Colonic mucosa (tissue), 4 donors: Measurements from ENCODE around the gene DNMT3A. TPM values are rescaled to one million over a fixed set of nuclear protein-coding genes. Genes with fewer than 3 reads are reported as not detected.

ENCODE experiments used
- DNase-seq: peaks from one replicate; pipeline ENCODE4 v3.0.0-alpha.2; 2020
- H3K27ac ChIP-seq: fragments of 200-600 bp; one replicate; pipeline ENCODE4 v1.8.0; 2021
- H3K27me3 ChIP-seq: fragments of 200-600 bp; one replicate; pipeline ENCODE4 v1.8.0; 2021
- H3K36me3 ChIP-seq: fragments of 200-600 bp; one replicate; pipeline ENCODE4 v1.8.0; 2021
- H3K4me1 ChIP-seq: fragments of 200-600 bp; one replicate; pipeline ENCODE4 v1.8.0; 2021; ENCODE audit warnings: mild to moderate bottlenecking
- H3K4me3 ChIP-seq: fragments of 200-600 bp; one replicate; pipeline ENCODE4 v1.8.0; 2021
- H3K9ac ChIP-seq, 2 donors: one replicate each; pipeline ENCODE4 v1.7.0; 2013; ENCODE audit warnings: control low read depth in 2 of 2, low read depth in 2 of 2, low read length in 2 of 2
- H3K9me3 ChIP-seq: fragments of 200-600 bp; one replicate; pipeline ENCODE4 v1.8.0; 2021
- intact Hi-C: fragments of 100-400 bp; cut with DNase I; formaldehyde crosslinking; loops from one replicate; pipeline ENCODE4 v1.14.1; 2022
- total RNA-seq, 2 donors: library from RNA; stranded (reverse); fragmentation: NEBNext Ultra II Directional in 1 of 2; extraction: Animal tissue kit (Norgen Biotek cat#: 25700) in 1 of 2; gene quantifications; one replicate each; pipeline ENCODE4 v1.2.1, GENCODE V29; 2021
- TF ChIP-seq, protein P1 (sequence below): fragments of 200-600 bp; IDR thresholded peaks from one replicate; pipeline ENCODE4 v1.8.0; 2022; ENCODE audit warnings: antibody characterized with exemption, mild to moderate bottlenecking
- donor health status: healthy.
- donor health status: DM: no; HTN: no; CAD: no.
- donor health status: DM: no; HTN: no; CAD: no.

Gene DNMT3A
- total RNA-seq, 2 donors from 2014 or later, result 30.8 to 44.5 TPM

- no peak for DNase-seq
- H3K36me3 ChIP-seq, result peaks cover 4% of the 10 kb centered on the region
- no peak overlapping the region for H3K27ac ChIP-seq
- no peaks in the 10 kb centered on the region for H3K4me1 ChIP-seq
- no peak overlapping the region for H3K9ac ChIP-seq
- no peak overlapping the region for H3K4me3 ChIP-seq
- TF ChIP-seq, protein P1, sequence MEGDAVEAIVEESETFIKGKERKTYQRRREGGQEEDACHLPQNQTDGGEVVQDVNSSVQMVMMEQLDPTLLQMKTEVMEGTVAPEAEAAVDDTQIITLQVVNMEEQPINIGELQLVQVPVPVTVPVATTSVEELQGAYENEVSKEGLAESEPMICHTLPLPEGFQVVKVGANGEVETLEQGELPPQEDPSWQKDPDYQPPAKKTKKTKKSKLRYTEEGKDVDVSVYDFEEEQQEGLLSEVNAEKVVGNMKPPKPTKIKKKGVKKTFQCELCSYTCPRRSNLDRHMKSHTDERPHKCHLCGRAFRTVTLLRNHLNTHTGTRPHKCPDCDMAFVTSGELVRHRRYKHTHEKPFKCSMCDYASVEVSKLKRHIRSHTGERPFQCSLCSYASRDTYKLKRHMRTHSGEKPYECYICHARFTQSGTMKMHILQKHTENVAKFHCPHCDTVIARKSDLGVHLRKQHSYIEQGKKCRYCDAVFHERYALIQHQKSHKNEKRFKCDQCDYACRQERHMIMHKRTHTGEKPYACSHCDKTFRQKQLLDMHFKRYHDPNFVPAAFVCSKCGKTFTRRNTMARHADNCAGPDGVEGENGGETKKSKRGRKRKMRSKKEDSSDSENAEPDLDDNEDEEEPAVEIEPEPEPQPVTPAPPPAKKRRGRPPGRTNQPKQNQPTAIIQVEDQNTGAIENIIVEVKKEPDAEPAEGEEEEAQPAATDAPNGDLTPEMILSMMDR, result no peak
- H3K9me3 ChIP-seq, result no peaks in the 10 kb centered on the region
- intact Hi-C loops, result no loop called here
- H3K27me3 ChIP-seq, result no peaks in the 10 kb centered on the region
Measured at GRCh38 chr2:25270061-25270460, 71.7 kb downstream of the DNMT3A start.

GRCh38 chr2:25269233-25269632, 72.5 kb downstream of the DNMT3A start:
- peaks cover 4% of the 10 kb centered on the region for H3K36me3 ChIP-seq
- no peak overlapping the region for H3K9ac ChIP-seq
- TF ChIP-seq, protein P1, result no peak
- H3K4me1 ChIP-seq, result no peaks in the 10 kb centered on the region
- H3K9me3 ChIP-seq, result no peaks in the 10 kb centered on the region
- no peak overlapping the region for H3K4me3 ChIP-seq
- intact Hi-C loops, result no loop called here
- H3K27ac ChIP-seq, result no peak overlapping the region
- DNase-seq, result no peak
- H3K27me3 ChIP-seq, result no peaks in the 10 kb centered on the region

DNA sequence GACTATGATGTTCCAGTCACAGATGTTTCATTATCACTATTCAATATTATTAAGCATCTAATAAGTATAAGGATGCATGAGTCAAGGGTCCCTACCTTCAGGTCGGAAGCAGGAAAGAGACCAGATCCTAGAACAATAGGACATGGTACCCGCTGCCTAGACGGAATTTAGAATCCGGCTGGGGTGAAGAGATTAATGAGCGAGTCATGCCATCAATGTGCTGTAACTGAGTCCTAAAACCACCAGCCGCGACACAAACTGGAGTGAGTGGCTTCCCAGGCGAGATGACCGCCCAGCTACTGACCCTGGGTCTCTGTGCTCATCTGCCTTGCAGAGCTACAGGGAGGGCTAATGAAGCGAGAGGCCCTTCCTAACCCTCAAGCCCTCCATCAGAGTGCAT, 73.6 kb downstream of the DNMT3A start:
- DNase-seq, result no peak

GRCh38 chr2:25266399-25266798, 75.3 kb downstream of the DNMT3A start:
- Histone ChIP-seq H3K27me3 (no peaks in the 10 kb centered on the region), H3K27ac (no peak overlapping the region), H3K36me3 (peaks cover 4% of the 10 kb centered on the region), H3K9ac (no peak overlapping the region), H3K4me1 (no peaks in the 10 kb centered on the region), H3K9me3 (no peaks in the 10 kb centered on the region), H3K4me3 (no peak overlapping the region)
- DNase-seq, result no peak
- intact Hi-C loops, result no loop called here
- TF ChIP-seq, protein P1, result no peak

More for the DNA sequence above, 73.6 kb downstream of the DNMT3A start:
- Histone ChIP-seq H3K36me3 (peaks cover 4% of the 10 kb centered on the region), H3K27ac (no peak overlapping the region), H3K4me3 (no peak overlapping the region), H3K27me3 (no peaks in the 10 kb centered on the region), H3K9ac (no peak overlapping the region), H3K4me1 (no peaks in the 10 kb centered on the region), H3K9me3 (no peaks in the 10 kb centered on the region)
- TF ChIP-seq, protein P1, result no peak
- intact Hi-C loops, result no loop called here

- TF ChIP-seq, protein P1, result no peak
- no peaks in the 10 kb centered on the region for H3K9me3 ChIP-seq
- no peak overlapping the region for H3K9ac ChIP-seq
- H3K27ac ChIP-seq, result no peak overlapping the region
- no peaks in the 10 kb centered on the region for H3K4me1 ChIP-seq
- H3K36me3 ChIP-seq, result peaks cover 4% of the 10 kb centered on the region
- H3K4me3 ChIP-seq, result no peak overlapping the region
- no peaks in the 10 kb centered on the region for H3K27me3 ChIP-seq
- intact Hi-C loops, result no loop called here
- DNase-seq, result no peak
Measured at GRCh38 chr2:25265802-25266201, 75.9 kb downstream of the DNMT3A start.

GRCh38 chr2:25265001-25265400, 76.7 kb downstream of the DNMT3A start:
- Histone ChIP-seq H3K27me3 (no peaks in the 10 kb centered on the region), H3K27ac (no peak overlapping the region), H3K4me3 (no peak overlapping the region), H3K9ac (no peak overlapping the region), H3K36me3 (peaks cover 4% of the 10 kb centered on the region), H3K9me3 (no peaks in the 10 kb centered on the region), H3K4me1 (no peaks in the 10 kb centered on the region)
- TF ChIP-seq, protein P1, result no peak
- intact Hi-C loops, result no loop called here
- DNase-seq, result no peak
